Daoy (cell line): ENCODE measurements around the gene MSGN1. TPM values are rescaled to one million over a fixed set of nuclear protein-coding genes. Genes with fewer than 3 reads are reported as not detected.
"Not testable (repeated sequence)": the region's sequence is repeated elsewhere in the genome, so short reads cannot be mapped to it uniquely, and the experiment has no call there.

Experiments used
- DNase-seq: peaks from one replicate; pipeline ENCODE4 v3.0.0-alpha.2; 2015; ENCODE audit warnings: low read depth
- total RNA-seq: library from RNA; depleted of rRNA; stranded (reverse); fragments of >200 nt; shearing (Covaris generic); gene quantifications from 2 replicates; pipeline ENCODE4 v1.2.3, GENCODE V29; 2014

MSGN1 gene
- total RNA-seq, 1 experiment from 2014 or later: not detected

GRCh38 chr2:17805166-17805565 is 11.1 kb upstream of the MSGN1 start:
- DNase-seq: no peak

GRCh38 chr2:17805717-17806363 is 10.4 kb upstream of the MSGN1 start:
- DNase-seq: no peak

- DNase-seq: peak; percentile 34
These were observed 3.1 kb upstream of the MSGN1 start for GRCh38 chr2:17813010-17813741.

GRCh38 chr2:17813742-17814473 is 2.4 kb upstream of the MSGN1 start:
- DNase-seq: peak; percentile 64

- DNase-seq: no peak
These were observed 1.7 kb upstream of the MSGN1 start for GRCh38 chr2:17814601-17815000.

- no peak for DNase-seq
These were observed 634 bp upstream of the MSGN1 start for GRCh38 chr2:17815468-17816184.

- no peak for DNase-seq
These were observed 2.1 kb downstream of the MSGN1 start for GRCh38 chr2:17818235-17818815.

GRCh38 chr2:17821080-17821479 is 4.8 kb downstream of the MSGN1 start:
- no peak for DNase-seq

- no peak for DNase-seq
These were observed 5.5 kb downstream of the MSGN1 start for GRCh38 chr2:17821535-17822444.

GRCh38 chr2:17822445-17823117 is 6.3 kb downstream of the MSGN1 start:
- DNase-seq: no peak

- not testable (repeated sequence) for DNase-seq
These were observed 7.4 kb downstream of the MSGN1 start for GRCh38 chr2:17823646-17824045.

- DNase-seq: no peak
These were observed 11.1 kb downstream of the MSGN1 start for GRCh38 chr2:17827316-17827715.

GRCh38 chr2:17827785-17828184 is 11.5 kb downstream of the MSGN1 start:
- no peak for DNase-seq

GRCh38 chr2:17830053-17831034 is 14.1 kb downstream of the MSGN1 start:
- peak; percentile 70 for DNase-seq

- DNase-seq: no peak
These were observed 19.3 kb downstream of the MSGN1 start for GRCh38 chr2:17835516-17835915.

GRCh38 chr2:17839959-17840358 is 23.7 kb downstream of the MSGN1 start:
- DNase-seq: no peak

- DNase-seq: no peak
These were observed 27.2 kb downstream of the MSGN1 start for GRCh38 chr2:17843457-17843856.

- DNase-seq: no peak
These were observed 29.5 kb downstream of the MSGN1 start for GRCh38 chr2:17845806-17846205.

- no peak for DNase-seq
These were observed 30.4 kb downstream of the MSGN1 start for GRCh38 chr2:17846676-17847075.
